Psoas muscle (tissue), 8 donors: ENCODE measurements around the gene TRAF3. TPM values are rescaled to one million over a fixed set of nuclear protein-coding genes. Genes with fewer than 3 reads are reported as not detected.

Source experiments
- ATAC-seq, 4 donors: fragments of 200-7000 bp; cut with Tn5 transposase; one replicate each; pipeline ENCODE4 v1.9.1; 2020; ENCODE audit warnings: moderate library complexity in 3 of 4, mild to moderate bottlenecking in 2 of 4
- DNase-seq, 2 donors: peaks; one replicate each; pipeline ENCODE4 v3.0.0-alpha.2; 2020
- H3K27ac ChIP-seq: fragments of 200-600 bp; one replicate; pipeline ENCODE4 v1.8.0; 2022
- H3K27me3 ChIP-seq, 3 donors: fragments of 200-600 bp in 1 of 3; one replicate each; pipeline versions ENCODE4 v1.6.1 to v1.8.0; 2013 to 2022; ENCODE audit warnings: low read length in 2 of 3, mild to moderate bottlenecking in 2 of 3, moderate library complexity in 1 of 3; ENCODE audit not compliant: insufficient read depth in 3 of 3
- H3K36me3 ChIP-seq, 2 donors: fragments of 200-600 bp in 1 of 2; one replicate each; pipeline versions ENCODE4 v1.6.1 to v1.8.0; 2013 to 2022; ENCODE audit warnings: low read depth in 1 of 2, mild to moderate bottlenecking in 1 of 2, moderate library complexity in 1 of 2; ENCODE audit not compliant: insufficient read depth in 1 of 2
- H3K4me1 ChIP-seq: fragments of 200-600 bp; one replicate; pipeline ENCODE4 v1.8.0; 2022
- H3K4me3 ChIP-seq: fragments of 200-600 bp; one replicate; pipeline ENCODE4 v1.8.0; 2022; ENCODE audit warnings: mild to moderate bottlenecking
- H3K9me3 ChIP-seq: fragments of 200-600 bp; one replicate; pipeline ENCODE4 v1.8.0; 2022
- WGBS, 3 donors: extraction: QIAGEN DNeasy Blood & Tissue Kit; methylation state at CpG; one replicate each; pipeline versions ENCODE4 v1.1.6 to v1.1.7; 2013; 5-methylcytosine and 5-hydroxymethylcytosine counted together
- intact Hi-C, 2 donors: fragments of 100-400 bp; cut with DNase I; formaldehyde crosslinking; loops; one replicate each; pipeline versions ENCODE4 v1.11.0 to v1.14.2; 2022
- polyA plus RNA-seq, 3 donors: library from polyadenylated mRNA; stranded (reverse); fragments of 200-250 nt; gene quantifications; one replicate each; pipeline ENCODE4 v1.2.3, GENCODE V29; 2013
- total RNA-seq, 4 donors: library from RNA; stranded (reverse); fragmentation: NEBNext Ultra II Directional in 2 of 4; extraction: Animal tissue kit (Norgen Biotek cat#: 25700) in 2 of 4; gene quantifications; one replicate each; pipeline versions ENCODE4 v1.2.1 to v1.2.4, GENCODE V29; 2021 to 2023
- TF ChIP-seq, protein P1 (sequence below): fragments of 200-600 bp; IDR thresholded peaks from one replicate; pipeline ENCODE4 v1.8.0; 2022; ENCODE audit warnings: antibody characterized with exemption
- donor health status: healthy with polysubstance abuse.
- donor health status: DM: no; HTN: no; CAD: no; lungs with moderate emphysema.
- donor health status: Bipolar disorder and iron deficiency.
- donor health status: healthy.
- donor health status: DM: yes; HTN: yes; CAD: no.
- donor health status: DM: no; HTN: no; CAD: no.
- donor health status: DM: no; HTN: no; CAD: no.
- donor health status: DM: yes; HTN: yes; CAD: no.

The TRAF3 gene
- total and polyA plus RNA-seq, 7 donors: 3.3 to 16.3 (median 8.1) TPM

DNA sequence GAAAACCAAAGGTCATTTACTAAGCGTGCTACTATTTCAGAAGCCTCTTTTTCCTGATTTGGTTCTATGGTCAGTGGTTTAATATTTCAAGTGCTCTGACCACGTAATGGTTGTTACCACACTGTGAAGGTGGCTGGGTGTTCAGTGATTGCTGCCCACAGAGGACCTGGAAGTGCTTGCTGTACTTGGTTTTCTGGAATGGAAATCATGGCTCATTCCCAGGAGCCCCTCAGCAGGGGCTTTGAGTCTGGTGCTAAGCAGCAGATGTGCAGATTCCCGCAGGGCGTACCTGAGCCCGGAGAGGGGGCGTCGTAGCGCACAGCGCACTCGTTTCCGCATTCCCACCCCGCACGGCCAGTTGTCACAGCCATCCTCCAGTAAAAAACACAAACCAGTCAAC, 50.5 kb downstream of the TRAF3 start:
- Histone ChIP-seq H3K9me3 (no peaks in the 10 kb centered on the region), H3K36me3 (no peaks in the 10 kb centered on the region), H3K4me3 (no peak overlapping the region), H3K4me1 (peaks cover 13% of the 10 kb centered on the region), H3K27me3 (no peaks in the 10 kb centered on the region), H3K27ac (no peak overlapping the region)
- intact Hi-C loops: no loop called here
- TF ChIP-seq, protein P1, sequence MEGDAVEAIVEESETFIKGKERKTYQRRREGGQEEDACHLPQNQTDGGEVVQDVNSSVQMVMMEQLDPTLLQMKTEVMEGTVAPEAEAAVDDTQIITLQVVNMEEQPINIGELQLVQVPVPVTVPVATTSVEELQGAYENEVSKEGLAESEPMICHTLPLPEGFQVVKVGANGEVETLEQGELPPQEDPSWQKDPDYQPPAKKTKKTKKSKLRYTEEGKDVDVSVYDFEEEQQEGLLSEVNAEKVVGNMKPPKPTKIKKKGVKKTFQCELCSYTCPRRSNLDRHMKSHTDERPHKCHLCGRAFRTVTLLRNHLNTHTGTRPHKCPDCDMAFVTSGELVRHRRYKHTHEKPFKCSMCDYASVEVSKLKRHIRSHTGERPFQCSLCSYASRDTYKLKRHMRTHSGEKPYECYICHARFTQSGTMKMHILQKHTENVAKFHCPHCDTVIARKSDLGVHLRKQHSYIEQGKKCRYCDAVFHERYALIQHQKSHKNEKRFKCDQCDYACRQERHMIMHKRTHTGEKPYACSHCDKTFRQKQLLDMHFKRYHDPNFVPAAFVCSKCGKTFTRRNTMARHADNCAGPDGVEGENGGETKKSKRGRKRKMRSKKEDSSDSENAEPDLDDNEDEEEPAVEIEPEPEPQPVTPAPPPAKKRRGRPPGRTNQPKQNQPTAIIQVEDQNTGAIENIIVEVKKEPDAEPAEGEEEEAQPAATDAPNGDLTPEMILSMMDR: no peak
- ATAC-seq (no peak), DNase-seq (no peak)
- 88 to 92% (median 92%) methylated on average over 13 of the region's 13 CpGs for WGBS, 3 donors

DNA sequence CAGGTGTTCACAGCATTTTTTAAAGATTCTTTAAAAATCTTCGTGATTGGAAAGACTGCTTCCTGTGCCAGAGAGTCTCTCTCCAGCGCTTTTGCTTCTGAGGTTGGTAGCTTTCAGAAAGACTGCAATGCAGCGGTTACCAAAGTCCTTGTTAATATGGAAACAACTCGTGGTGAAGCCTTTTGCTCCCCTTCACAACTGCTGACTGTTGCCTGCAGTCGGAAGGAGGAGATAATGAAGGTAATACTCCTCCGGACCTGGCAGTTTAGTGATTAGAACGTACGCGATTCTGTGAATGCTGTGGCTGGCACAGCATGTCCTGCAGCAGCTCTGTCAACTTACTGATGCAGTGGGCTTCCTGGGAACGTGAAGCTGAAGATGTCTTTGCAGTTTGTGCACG, 50.9 kb downstream of the TRAF3 start:
- Histone ChIP-seq H3K4me3 (no peak overlapping the region), H3K27ac (no peak overlapping the region)
- TF ChIP-seq, protein P1: no peak

DNA sequence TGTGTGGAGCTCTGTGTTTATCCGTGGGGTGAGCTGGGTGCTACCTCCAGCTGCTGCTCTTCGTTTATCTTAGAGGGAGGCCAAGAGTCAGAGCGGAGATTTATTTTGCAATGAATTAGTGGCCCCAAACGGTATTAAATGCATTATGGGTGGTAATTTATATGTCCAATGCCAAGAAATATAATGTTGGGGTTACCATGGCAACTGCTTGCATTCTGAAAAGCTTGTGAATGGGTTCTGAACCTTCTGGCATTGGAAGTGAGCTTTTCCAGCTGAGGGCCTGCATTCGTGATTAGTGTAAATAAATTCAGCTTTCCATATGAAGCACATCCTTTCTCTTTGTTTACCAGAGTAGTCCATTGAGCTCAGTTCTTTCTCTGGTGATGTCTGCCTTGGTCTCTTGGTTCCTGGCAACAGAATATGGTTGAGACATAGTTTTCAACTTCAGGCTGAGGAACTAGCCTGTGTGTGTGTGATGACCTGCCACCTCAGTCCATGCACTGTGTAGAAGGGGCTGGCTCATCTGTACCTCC, 51.8 kb downstream of the TRAF3 start:
- intact Hi-C loops: no loop called here
- DNase-seq: no peak
- H3K27ac ChIP-seq: no peak overlapping the region
- WGBS, 3 donors: 75 to 82% (median 75%) methylated on average over 5 of the region's 5 CpGs
- ATAC-seq: no peak
- H3K9me3 ChIP-seq: no peaks in the 10 kb centered on the region
- H3K4me3 ChIP-seq: no peak overlapping the region
- H3K27me3 ChIP-seq: no peaks in the 10 kb centered on the region
- TF ChIP-seq, protein P1: no peak
- H3K4me1 ChIP-seq: peaks cover 13% of the 10 kb centered on the region
- no peaks in the 10 kb centered on the region for H3K36me3 ChIP-seq

More for the DNA sequence above, 50.9 kb downstream of the TRAF3 start:
- 79 to 83% (median 80%) methylated on average over 11 of the region's 11 CpGs for WGBS, 3 donors
- DNase-seq (no peak), ATAC-seq (no peak)
- no peaks in the 10 kb centered on the region for H3K36me3 ChIP-seq
- H3K9me3 ChIP-seq: no peaks in the 10 kb centered on the region
- no peaks in the 10 kb centered on the region for H3K27me3 ChIP-seq
- H3K4me1 ChIP-seq: peaks cover 13% of the 10 kb centered on the region
- intact Hi-C loops: no loop called here

DNA sequence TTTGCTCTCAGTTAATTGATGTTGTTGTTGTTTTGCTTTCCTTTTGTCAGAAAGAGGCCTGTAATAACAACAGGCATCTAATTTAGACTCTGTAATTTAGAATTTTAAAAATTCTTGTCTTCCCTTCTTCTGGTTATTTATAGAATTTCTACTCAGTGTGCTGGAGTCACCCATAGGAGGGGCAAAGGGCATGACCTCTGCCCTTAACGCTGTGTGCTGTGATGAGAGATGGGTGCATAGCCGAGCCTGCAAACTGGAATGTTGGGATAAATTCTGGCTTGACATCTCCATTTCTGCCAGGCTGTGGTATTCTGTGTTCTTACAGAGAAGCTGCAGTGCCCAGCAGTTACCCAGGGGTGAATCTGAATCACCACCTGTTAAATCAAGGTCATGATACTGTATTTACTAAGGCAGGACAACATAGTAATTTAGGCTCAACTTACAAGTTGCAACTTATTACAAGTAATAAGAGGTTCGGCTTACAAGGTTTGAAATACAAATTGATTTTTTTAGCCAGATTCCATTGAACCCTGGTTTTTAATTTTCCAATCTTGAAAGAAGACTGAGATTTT, 53.3 kb downstream of the TRAF3 start:
- H3K36me3 ChIP-seq: no peaks in the 10 kb centered on the region
- no peak overlapping the region for H3K4me3 ChIP-seq
- no peak overlapping the region for H3K27ac ChIP-seq
- no peaks in the 10 kb centered on the region for H3K27me3 ChIP-seq
- intact Hi-C loops: no loop called here
- peaks cover 7% of the 10 kb centered on the region for H3K4me1 ChIP-seq
- DNase-seq: no peak
- TF ChIP-seq, protein P1: no peak
- no peaks in the 10 kb centered on the region for H3K9me3 ChIP-seq
- no peak for ATAC-seq
- 64 to 76% (median 65%) methylated on average over 3 of the region's 3 CpGs for WGBS, 3 donors
